ENCODE results near the gene ENHO.

ENHO gene

GRCh38 chr9:34558919-34559623, 36.3 kb upstream of the ENHO start:
- Histone ChIP-seq H3K4me3 (ENCODE audit: low read length in 2 of 2) (no peak overlapping the region), H2AFZ (ENCODE audit: low read length) (no peak overlapping the region), H2AK5ac (ENCODE audit: low read depth, low read length) (peak overlapping the region; percentile 85), H2BK5ac (ENCODE audit: low read length) (no peak overlapping the region), H2BK120ac (ENCODE audit: low read depth, low read length) (peak overlapping the region; percentile 88), H3K9ac (ENCODE audit: low read depth, low read length, poor library complexity) (peak overlapping the region; percentile 83), H3K27ac (replicated peaks; ENCODE audit: low read length) (no peak overlapping the region), H3K4me1 (ENCODE audit: control insufficient read depth in 2 of 2, insufficient read depth in 1 of 2, low read depth in 1 of 2, low read length in 2 of 2) (peaks cover 34% of the 10 kb centered on the region in 2 donors), H2BK12ac (ENCODE audit: low read length) (peak overlapping the region; percentile 14), H3K79me1 (ENCODE audit: low read depth, low read length) (peaks cover 2% of the 10 kb centered on the region), H3K23ac (ENCODE audit: low read depth, low read length, poor library complexity) (no peak overlapping the region), H3K18ac (ENCODE audit: low read length) (peak overlapping the region; percentile 94), H4K91ac (ENCODE audit: low read depth, low read length, poor library complexity) (peak overlapping the region; percentile 38), H3K14ac (ENCODE audit: low read length) (no peak overlapping the region), H2BK15ac (ENCODE audit: low read length) (peak overlapping the region; percentile 30), H4K8ac (ENCODE audit: low read depth, low read length) (no peak overlapping the region), H3K9me3 (replicated peaks in 1 of 2; ENCODE audit: control insufficient read depth in 2 of 2, insufficient read depth in 1 of 2, low read depth in 1 of 2, low read length in 2 of 2) (peaks cover 3 to 20% of the 10 kb centered on the region in 2 donors), H3K36me3 (replicated peaks in 1 of 2; ENCODE audit: control insufficient read depth in 2 of 2, insufficient read depth in 2 of 2, low read length in 2 of 2) (peaks cover 35 to 96% of the 10 kb centered on the region in 2 donors), H3K4me2 (ENCODE audit: insufficient read depth, low read length, poor library complexity, severe bottlenecking) (no peak overlapping the region), H3K27me3 (ENCODE audit: control insufficient read depth in 3 of 3, insufficient read depth in 3 of 3, low read depth in 1 of 3, low read length in 3 of 3) (no peaks in the 10 kb centered on the region), H3K4ac (ENCODE audit: low read length) (no peak overlapping the region)
- DNase-seq (ENCODE audit: low spot score): no peak
- whole genome bisulfite sequencing, 2 donors (ENCODE audit: extremely low coverage in 2 of 2, insufficient read length in 2 of 2, insufficient replicate concordance in 1 of 2): no CpG with 5 or more reads among the region's 17 CpGs

GRCh38 chr9:34558364-34558763, 35.6 kb upstream of the ENHO start:
- no peak overlapping the region for H3K23ac ChIP-seq (ENCODE audit: low read depth, low read length, poor library complexity)
- WGBS, 2 donors (ENCODE audit: extremely low coverage in 2 of 2, insufficient read length in 2 of 2, insufficient replicate concordance in 1 of 2): no CpG with 5 or more reads among the region's 9 CpGs
- no peak overlapping the region for H2BK5ac ChIP-seq (ENCODE audit: low read length)
- H3K4ac ChIP-seq (ENCODE audit: low read length): no peak overlapping the region
- H3K9ac ChIP-seq (ENCODE audit: low read depth, low read length, poor library complexity): no peak overlapping the region
- H3K36me3 ChIP-seq (replicated peaks in 1 of 2; ENCODE audit: control insufficient read depth in 2 of 2, insufficient read depth in 2 of 2, low read length in 2 of 2): peaks cover 32 to 96% of the 10 kb centered on the region in 2 donors
- H2BK15ac ChIP-seq (ENCODE audit: low read length): no peak overlapping the region
- no peak overlapping the region for H2BK120ac ChIP-seq (ENCODE audit: low read depth, low read length)
- H2AFZ ChIP-seq (ENCODE audit: low read length): no peak overlapping the region
- no peak overlapping the region for H4K8ac ChIP-seq (ENCODE audit: low read depth, low read length)
- H3K4me1 ChIP-seq (ENCODE audit: control insufficient read depth in 2 of 2, insufficient read depth in 1 of 2, low read depth in 1 of 2, low read length in 2 of 2): peaks cover 34% of the 10 kb centered on the region in 2 donors
- no peaks in the 10 kb centered on the region for H3K27me3 ChIP-seq (ENCODE audit: control insufficient read depth in 3 of 3, insufficient read depth in 3 of 3, low read depth in 1 of 3, low read length in 3 of 3)
- no peak overlapping the region for H3K4me2 ChIP-seq (ENCODE audit: insufficient read depth, low read length, poor library complexity, severe bottlenecking)
- no peak overlapping the region for H3K4me3 ChIP-seq (ENCODE audit: low read length in 2 of 2)
- H3K9me3 ChIP-seq (replicated peaks in 1 of 2; ENCODE audit: control insufficient read depth in 2 of 2, insufficient read depth in 1 of 2, low read depth in 1 of 2, low read length in 2 of 2): peaks cover 3 to 13% of the 10 kb centered on the region in 2 donors
- no peak for DNase-seq (ENCODE audit: low spot score)
- H3K18ac ChIP-seq (ENCODE audit: low read length): no peak overlapping the region
- no peak overlapping the region for H3K14ac ChIP-seq (ENCODE audit: low read length)
- H2AK5ac ChIP-seq (ENCODE audit: low read depth, low read length): no peak overlapping the region
- no peaks in the 10 kb centered on the region for H3K79me1 ChIP-seq (ENCODE audit: low read depth, low read length)
- no peak overlapping the region for H4K91ac ChIP-seq (ENCODE audit: low read depth, low read length, poor library complexity)
- no peak overlapping the region for H3K27ac ChIP-seq (replicated peaks; ENCODE audit: low read length)
- H2BK12ac ChIP-seq (ENCODE audit: low read length): no peak overlapping the region

GRCh38 chr9:34557426-34558321, 34.9 kb upstream of the ENHO start:
- Histone ChIP-seq H3K14ac (ENCODE audit: low read length) (no peak overlapping the region), H2AK5ac (ENCODE audit: low read depth, low read length) (no peak overlapping the region), H4K91ac (ENCODE audit: low read depth, low read length, poor library complexity) (no peak overlapping the region), H3K4ac (ENCODE audit: low read length) (no peak overlapping the region), H2AFZ (ENCODE audit: low read length) (no peak overlapping the region), H3K27ac (replicated peaks; ENCODE audit: low read length) (no peak overlapping the region), H3K79me1 (ENCODE audit: low read depth, low read length) (no peaks in the 10 kb centered on the region), H3K9ac (ENCODE audit: low read depth, low read length, poor library complexity) (no peak overlapping the region), H4K8ac (ENCODE audit: low read depth, low read length) (no peak overlapping the region), H2BK12ac (ENCODE audit: low read length) (no peak overlapping the region), H3K4me1 (ENCODE audit: control insufficient read depth in 2 of 2, insufficient read depth in 1 of 2, low read depth in 1 of 2, low read length in 2 of 2) (peaks cover 34% of the 10 kb centered on the region in 2 donors), H3K4me2 (ENCODE audit: insufficient read depth, low read length, poor library complexity, severe bottlenecking) (no peak overlapping the region), H3K23ac (ENCODE audit: low read depth, low read length, poor library complexity) (no peak overlapping the region), H2BK15ac (ENCODE audit: low read length) (no peak overlapping the region), H3K9me3 (replicated peaks in 1 of 2; ENCODE audit: control insufficient read depth in 2 of 2, insufficient read depth in 1 of 2, low read depth in 1 of 2, low read length in 2 of 2) (peaks cover 3 to 7% of the 10 kb centered on the region in 2 donors), H3K4me3 (ENCODE audit: low read length in 2 of 2) (no peak overlapping the region), H3K36me3 (replicated peaks in 1 of 2; ENCODE audit: control insufficient read depth in 2 of 2, insufficient read depth in 2 of 2, low read length in 2 of 2) (peaks cover 30 to 96% of the 10 kb centered on the region in 2 donors), H3K18ac (ENCODE audit: low read length) (no peak overlapping the region), H2BK120ac (ENCODE audit: low read depth, low read length) (no peak overlapping the region), H3K27me3 (ENCODE audit: control insufficient read depth in 3 of 3, insufficient read depth in 3 of 3, low read depth in 1 of 3, low read length in 3 of 3) (no peaks in the 10 kb centered on the region), H2BK5ac (ENCODE audit: low read length) (no peak overlapping the region)
- no CpG with 5 or more reads among the region's 19 CpGs for WGBS, 2 donors (ENCODE audit: extremely low coverage in 2 of 2, insufficient read length in 2 of 2, insufficient replicate concordance in 1 of 2)
- DNase-seq (ENCODE audit: low spot score): no peak

- no CpG with 5 or more reads among the region's 6 CpGs for WGBS, 2 donors (ENCODE audit: extremely low coverage in 2 of 2, insufficient read length in 2 of 2, insufficient replicate concordance in 1 of 2)
- peaks cover 28 to 96% of the 10 kb centered on the region in 2 donors for H3K36me3 ChIP-seq (replicated peaks in 1 of 2; ENCODE audit: control insufficient read depth in 2 of 2, insufficient read depth in 2 of 2, low read length in 2 of 2)
- peaks cover 34% of the 10 kb centered on the region in 2 donors for H3K4me1 ChIP-seq (ENCODE audit: control insufficient read depth in 2 of 2, insufficient read depth in 1 of 2, low read depth in 1 of 2, low read length in 2 of 2)
Measured at GRCh38 chr9:34556949-34557348, 34.2 kb upstream of the ENHO start.

More at GRCh38 chr9:34556949-34557348, 34.2 kb upstream of the ENHO start:
- H2AFZ ChIP-seq (ENCODE audit: low read length): no peak overlapping the region
- H2AK5ac ChIP-seq (ENCODE audit: low read depth, low read length): no peak overlapping the region
- H2BK120ac ChIP-seq (ENCODE audit: low read depth, low read length): no peak overlapping the region
- H3K4ac ChIP-seq (ENCODE audit: low read length): no peak overlapping the region
- DNase-seq (ENCODE audit: low spot score): no peak
- no peak overlapping the region for H3K4me2 ChIP-seq (ENCODE audit: insufficient read depth, low read length, poor library complexity, severe bottlenecking)
- H2BK5ac ChIP-seq (ENCODE audit: low read length): no peak overlapping the region
- H3K9me3 ChIP-seq (replicated peaks in 1 of 2; ENCODE audit: control insufficient read depth in 2 of 2, insufficient read depth in 1 of 2, low read depth in 1 of 2, low read length in 2 of 2): no peaks in the 10 kb centered on the region
- no peaks in the 10 kb centered on the region for H3K27me3 ChIP-seq (ENCODE audit: control insufficient read depth in 3 of 3, insufficient read depth in 3 of 3, low read depth in 1 of 3, low read length in 3 of 3)
- H3K18ac ChIP-seq (ENCODE audit: low read length): no peak overlapping the region
- H3K27ac ChIP-seq (replicated peaks; ENCODE audit: low read length): no peak overlapping the region
- H4K91ac ChIP-seq (ENCODE audit: low read depth, low read length, poor library complexity): no peak overlapping the region
- no peaks in the 10 kb centered on the region for H3K79me1 ChIP-seq (ENCODE audit: low read depth, low read length)
- no peak overlapping the region for H3K23ac ChIP-seq (ENCODE audit: low read depth, low read length, poor library complexity)
- H2BK15ac ChIP-seq (ENCODE audit: low read length): no peak overlapping the region
- H3K9ac ChIP-seq (ENCODE audit: low read depth, low read length, poor library complexity): no peak overlapping the region
- no peak overlapping the region for H3K4me3 ChIP-seq (ENCODE audit: low read length in 2 of 2)
- H2BK12ac ChIP-seq (ENCODE audit: low read length): no peak overlapping the region
- no peak overlapping the region for H3K14ac ChIP-seq (ENCODE audit: low read length)
- H4K8ac ChIP-seq (ENCODE audit: low read depth, low read length): no peak overlapping the region
